ENCODE data around the gene EYS.
"Not testable (repeated sequence)": the region's sequence is repeated elsewhere in the genome, so short reads cannot be mapped to it uniquely, and the experiment has no call there.

Gene EYS

DNA sequence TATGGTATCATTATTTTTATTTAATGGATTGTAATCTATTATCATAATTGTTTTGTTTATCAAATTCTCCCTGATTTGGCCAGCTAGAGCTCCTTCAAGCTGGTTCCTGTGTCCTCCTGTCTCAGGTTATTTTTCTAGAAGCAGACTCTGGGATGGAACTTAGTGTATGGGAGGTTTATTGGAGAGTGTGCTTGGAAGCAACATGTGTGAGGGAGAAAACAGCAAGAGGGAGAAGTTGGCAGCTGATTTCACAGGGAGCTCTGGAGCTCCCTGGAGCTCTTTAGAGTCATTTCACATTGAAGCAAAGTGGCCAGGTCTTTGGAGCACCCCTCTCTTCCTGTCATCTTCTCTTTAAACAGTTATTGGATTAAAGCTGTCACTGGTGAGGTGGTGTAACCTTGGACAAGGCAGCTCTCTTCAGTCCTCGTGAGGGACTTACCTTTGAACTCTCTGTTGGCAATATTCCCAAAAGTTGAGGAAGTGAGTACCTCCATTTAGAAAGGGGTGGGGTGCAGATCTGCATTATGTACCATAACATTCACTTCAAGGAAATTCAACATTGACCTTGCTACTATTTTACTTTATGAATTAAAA, 1967.8 kb downstream of the EYS start:
- DNase-seq (ENCODE audit: low read depth in 2 of 2), result no peak

DNA sequence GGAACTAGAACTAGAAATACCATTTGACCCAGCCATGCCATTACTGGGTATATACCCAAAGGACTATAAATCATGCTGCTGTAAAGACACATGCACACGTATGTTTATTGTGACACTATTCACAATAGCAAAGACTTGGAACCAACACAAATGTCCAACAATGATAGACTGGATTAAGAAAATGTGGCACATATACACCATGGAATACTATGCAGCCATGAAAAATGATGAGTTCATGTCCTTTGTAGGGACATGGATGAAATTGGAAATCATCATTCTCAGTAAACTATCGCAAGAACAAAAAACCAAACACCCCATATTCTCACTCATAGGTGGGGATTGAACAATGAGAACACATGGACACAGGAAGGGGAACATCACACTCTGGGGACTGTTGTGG, 1968.8 kb downstream of the EYS start:
- not testable (repeated sequence) for DNase-seq (ENCODE audit: low read depth in 2 of 2)

- no peak for DNase-seq (ENCODE audit: low read depth in 2 of 2)
Measured at GRCh38 chr6:63734923-63735322, 1972.1 kb downstream of the EYS start.

- no peak for DNase-seq (ENCODE audit: low read depth in 2 of 2)
Measured at GRCh38 chr6:63732336-63732735, 1974.7 kb downstream of the EYS start.

- no peak for DNase-seq (ENCODE audit: low read depth in 2 of 2)
Measured at GRCh38 chr6:63731930-63732329, 1975.1 kb downstream of the EYS start.

DNA sequence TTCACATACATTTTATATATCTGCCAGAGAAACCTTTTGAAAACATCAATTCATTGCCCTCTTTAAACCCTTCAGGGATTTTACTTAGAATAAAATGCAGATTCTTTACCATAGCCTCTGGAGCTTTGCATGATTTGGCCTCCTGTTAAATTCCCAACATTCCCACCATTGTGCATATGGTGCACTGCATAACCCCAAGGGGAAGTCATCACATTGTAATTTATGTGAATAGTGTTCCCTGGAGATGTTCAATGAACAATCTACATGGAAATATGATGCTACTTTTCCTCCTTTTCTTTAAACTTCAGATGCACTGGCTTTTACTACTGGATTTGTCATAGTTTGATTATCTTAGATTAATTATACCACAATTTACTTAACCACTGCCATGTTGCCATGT, 1976.7 kb downstream of the EYS start:
- no peak for DNase-seq (ENCODE audit: low read depth in 2 of 2)

GRCh38 chr6:63724721-63725120, 1982.3 kb downstream of the EYS start:
- DNase-seq (ENCODE audit: low read depth in 2 of 2), result no peak

DNA sequence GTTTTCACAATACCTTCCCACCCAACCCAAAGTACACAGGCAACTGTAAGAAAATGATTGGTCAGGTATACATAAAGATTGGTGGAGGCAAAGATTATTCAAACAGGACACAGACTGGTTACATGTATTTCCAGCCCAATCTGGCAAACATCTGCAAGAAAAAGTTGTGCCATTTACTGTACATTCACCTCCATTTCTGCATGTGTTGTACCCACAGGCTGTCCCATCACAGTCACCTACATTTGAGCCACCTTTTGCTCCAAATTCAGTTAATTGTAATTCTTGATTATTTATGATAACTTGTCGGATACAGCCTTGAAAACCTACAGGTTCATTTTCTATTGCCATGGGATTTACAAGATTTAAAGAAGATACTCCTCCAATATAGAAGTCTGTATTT, 1985.8 kb downstream of the EYS start:
- DNase-seq (ENCODE audit: low read depth in 2 of 2), result no peak

GRCh38 chr6:63716169-63716568, 1990.9 kb downstream of the EYS start:
- DNase-seq (ENCODE audit: low read depth in 2 of 2), result no peak

DNA sequence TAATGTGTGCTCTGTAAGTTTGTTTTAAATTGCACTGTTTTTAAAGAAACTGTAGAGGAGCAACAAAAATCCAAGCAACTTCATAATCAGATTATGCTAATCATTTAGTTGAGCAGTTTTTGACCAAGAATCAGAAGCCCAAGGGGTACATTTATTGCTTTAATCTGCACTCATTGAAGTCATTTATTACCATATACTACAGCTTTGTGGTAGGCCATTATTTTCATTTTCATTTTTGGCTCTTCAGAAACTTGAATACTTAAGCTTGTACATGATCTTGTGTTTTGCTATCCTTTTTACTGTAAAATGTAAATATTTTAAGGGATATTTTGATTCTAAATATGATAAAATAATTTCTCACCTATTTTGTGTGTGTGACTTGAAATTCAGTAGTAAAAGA, 1992.9 kb downstream of the EYS start:
- DNase-seq (ENCODE audit: low read depth in 2 of 2), result no peak

GRCh38 chr6:63713332-63713731, 1993.7 kb downstream of the EYS start:
- no peak for DNase-seq (ENCODE audit: low read depth in 2 of 2)

- DNase-seq (ENCODE audit: low read depth in 2 of 2), result no peak
Measured at GRCh38 chr6:63709148-63709547, 1997.9 kb downstream of the EYS start.

GRCh38 chr6:63708631-63709030, 1998.4 kb downstream of the EYS start:
- DNase-seq (ENCODE audit: low read depth in 2 of 2), result no peak

GRCh38 chr6:63706630-63707029, 2000.4 kb downstream of the EYS start:
- DNase-seq (ENCODE audit: low read depth in 2 of 2), result no peak

DNA sequence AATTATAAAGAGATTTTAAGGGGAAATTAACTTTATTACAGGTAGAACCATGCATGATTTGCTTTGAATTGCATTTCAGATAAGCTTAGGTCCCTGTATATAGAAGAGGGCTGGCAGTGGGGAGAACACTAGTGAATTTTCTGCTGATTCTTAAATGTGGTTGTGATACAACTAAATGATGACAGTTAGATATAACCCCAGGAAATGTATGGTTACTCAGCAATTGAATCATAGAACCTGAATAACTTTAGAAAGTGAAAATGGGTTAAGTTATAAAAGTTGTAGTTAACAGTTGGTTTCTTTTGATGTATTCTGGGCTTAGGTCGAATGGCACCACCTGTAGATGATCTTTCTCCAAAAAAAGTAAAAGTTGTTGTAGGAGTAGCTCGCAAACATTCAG, 2001.3 kb downstream of the EYS start:
- DNase-seq (ENCODE audit: low read depth in 2 of 2), result no peak

GRCh38 chr6:63690221-63690620, 2016.8 kb downstream of the EYS start:
- no peak for DNase-seq (ENCODE audit: low read depth in 2 of 2)

DNA sequence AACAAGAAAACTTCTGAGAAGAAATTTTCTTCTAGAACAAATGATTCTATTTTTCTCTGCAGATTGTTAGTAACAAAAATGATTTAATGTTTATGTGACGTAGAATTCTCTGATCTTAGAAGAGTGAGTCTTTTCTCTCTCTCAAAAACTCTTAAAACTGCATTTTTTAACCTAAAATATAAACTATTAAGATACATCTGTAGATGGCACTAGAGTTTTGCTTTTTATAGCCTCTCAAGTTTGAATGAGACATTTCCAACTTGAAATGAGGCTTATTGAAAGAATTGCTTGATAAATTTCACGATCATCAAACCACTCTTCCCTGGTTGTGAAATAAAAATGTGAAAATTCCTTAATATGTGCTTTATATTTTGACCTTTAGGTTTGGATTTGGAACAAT, 2017.6 kb downstream of the EYS start:
- no peak for DNase-seq (ENCODE audit: low read depth in 2 of 2)

GRCh38 chr6:63685446-63686379, 2021.3 kb downstream of the EYS start:
- no peak for DNase-seq (ENCODE audit: low read depth in 2 of 2)

DNA sequence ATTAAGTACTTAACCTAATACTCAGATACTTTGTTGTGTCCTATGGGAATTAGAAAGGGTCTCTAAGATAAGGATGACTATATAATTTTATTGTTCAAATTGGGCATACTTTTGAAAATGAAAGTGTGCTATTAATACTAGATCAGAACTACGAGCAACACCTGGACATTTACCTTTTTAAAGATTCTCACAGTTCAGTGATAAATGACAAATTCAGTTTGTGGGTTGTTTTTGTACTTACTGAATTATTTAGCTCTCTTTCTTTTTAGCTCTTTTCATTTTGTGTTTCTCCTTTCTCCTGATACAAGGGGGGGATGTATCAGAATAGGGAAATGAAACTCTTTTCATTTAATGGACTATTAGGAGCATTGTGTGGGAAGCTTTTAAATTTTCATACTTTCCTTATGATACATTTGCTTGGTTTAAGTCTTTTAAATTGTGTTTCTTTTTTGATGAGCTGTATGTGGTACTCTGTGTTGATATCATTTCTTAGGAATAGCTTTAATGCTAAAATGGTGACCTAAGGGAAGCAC, 2023.9 kb downstream of the EYS start:
- no peak for DNase-seq (ENCODE audit: low read depth in 2 of 2)

GRCh38 chr6:63677282-63677681, 2029.7 kb downstream of the EYS start:
- DNase-seq (ENCODE audit: low read depth in 2 of 2), result no peak

DNA sequence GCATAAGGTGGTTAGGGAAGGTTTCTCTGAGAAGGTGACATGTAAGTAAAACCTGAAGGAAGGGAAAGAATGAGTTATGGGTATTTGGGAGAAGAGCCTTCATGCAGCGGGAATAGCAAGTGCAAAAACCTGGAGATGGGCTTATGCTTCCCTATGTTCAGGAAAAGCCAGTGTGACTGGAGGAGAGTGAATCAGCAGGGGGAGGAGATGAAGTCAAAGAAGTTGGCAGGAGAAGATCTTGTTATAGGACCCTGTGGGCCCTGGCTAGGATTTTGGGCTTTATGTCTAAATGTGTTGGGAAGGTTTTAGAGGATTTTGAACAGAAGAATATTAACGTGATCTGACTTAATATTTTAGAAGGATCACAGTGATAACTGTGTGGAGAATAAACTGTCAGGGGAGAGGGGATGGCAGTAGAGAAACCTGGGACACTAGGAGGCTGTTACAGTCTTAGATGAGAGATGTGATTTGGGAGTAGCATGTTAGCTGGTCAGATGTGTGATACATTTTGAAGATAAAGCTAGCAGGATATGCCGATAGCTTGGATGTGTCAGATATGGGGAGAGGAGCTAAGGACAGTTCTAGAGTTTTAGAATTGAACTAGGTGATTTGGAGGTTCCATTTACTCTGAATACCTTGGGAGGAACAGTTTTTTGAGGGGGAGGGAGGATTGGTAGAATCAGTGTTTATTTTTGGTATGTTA, 2030.5 kb downstream of the EYS start:
- DNase-seq (ENCODE audit: low read depth in 2 of 2), result no peak

- no peak for DNase-seq (ENCODE audit: low read depth in 2 of 2)
Measured at GRCh38 chr6:63675138-63675537, 2031.9 kb downstream of the EYS start.

DNA sequence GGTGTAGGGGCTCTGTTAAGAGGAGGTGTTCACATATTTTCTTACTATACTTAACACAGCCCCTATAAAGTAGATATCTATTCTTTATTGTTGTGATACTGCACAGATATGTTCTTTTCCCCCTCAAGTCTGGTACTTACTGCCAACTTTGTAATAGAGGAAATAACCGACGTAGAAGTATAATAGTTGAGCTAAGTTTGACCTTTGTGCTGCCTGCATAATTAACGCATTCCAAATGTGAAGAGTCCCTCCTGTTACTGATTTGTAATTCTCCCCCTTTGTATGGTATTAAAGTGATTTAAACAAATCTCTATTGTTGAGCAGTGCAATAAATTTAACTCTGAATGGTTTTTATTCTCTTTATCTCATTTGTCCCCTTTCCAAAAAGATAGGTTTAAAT, 2032.4 kb downstream of the EYS start:
- DNase-seq (ENCODE audit: low read depth in 2 of 2), result no peak
